ENCODE results near the gene SMAD7. TPM values are rescaled to one million over a fixed set of nuclear protein-coding genes. Genes with fewer than 3 reads are reported as not detected.

The SMAD7 gene
- total and polyA plus RNA-seq, 7 experiments from 2014 or later, result 5.3 to 79.4 (median 21.4) TPM

- Mint-ChIP-seq H3K27me3 (peaks cover 0 to 4% (median 0%) of the 10 kb centered on the region in 5 donors), H3K4me1 (peaks cover 3 to 15% (median 6%) of the 10 kb centered on the region in 7 donors), H3K36me3 (peaks cover 0 to 3% (median 0%) of the 10 kb centered on the region in 5 donors), H3K4me3 (no peak overlapping the region), H3K27ac (peak overlapping the region in 2 of 9 donors; percentile 29 to 70), H3K9me3 (peaks cover 0 to 5% (median 0%) of the 10 kb centered on the region in 11 donors)
- Histone ChIP-seq H3K27ac (ENCODE audit: low read depth, low read length) (no peak overlapping the region), H3K9me3 (ENCODE audit: control insufficient read depth in 2 of 3, low read length in 3 of 3) (no peaks in the 10 kb centered on the region), H3K4me1 (ENCODE audit: control insufficient read depth in 2 of 2, insufficient read depth in 2 of 2, low read length in 2 of 2) (no peaks in the 10 kb centered on the region), H3K27me3 (ENCODE audit: control insufficient read depth in 2 of 2, insufficient read depth in 2 of 2, low read length in 2 of 2) (no peaks in the 10 kb centered on the region), H3K4me3 (ENCODE audit: low read length) (no peak overlapping the region), H3K36me3 (ENCODE audit: control insufficient read depth in 2 of 3, insufficient read depth in 3 of 3, low read length in 3 of 3) (no peaks in the 10 kb centered on the region)
- CTCF ChIA-PET, result interaction anchor here (0.6 kb wide), 1 partner anchor 37 kb away, joined by 3 read pairs; no protein-coding TSS in a partner anchor
- intact Hi-C loops (cut with micrococcal nuclease), result no loop called here
- ATAC-seq, result no peak
- no peak for DNase-seq
- POLR2A ChIA-PET, result no interaction called here
These were observed 65.4 kb downstream of the SMAD7 start for GRCh38 chr18:48885266-48885923.

GRCh38 chr18:48884771-48885170 lies 66.0 kb downstream of the SMAD7 start:
- Mint-ChIP-seq H3K27ac (peak overlapping the region in 3 of 9 donors; percentile 6 to 70 (median 29)), H3K9me3 (peaks cover 0 to 5% (median 0%) of the 10 kb centered on the region in 11 donors), H3K27me3 (peaks cover 0 to 4% (median 0%) of the 10 kb centered on the region in 5 donors), H3K4me3 (peak overlapping the region in 1 of 10 donors; percentile 14), H3K4me1 (peaks cover 7 to 19% (median 10%) of the 10 kb centered on the region in 7 donors), H3K36me3 (peaks cover 0 to 6% (median 0%) of the 10 kb centered on the region in 5 donors)
- ATAC-seq, result no peak
- DNase-seq, result no peak
- intact Hi-C loops (cut with micrococcal nuclease), result no loop called here
- ChIA-PET POLR2A (no interaction called here), CTCF (interaction anchor here (0.6 kb wide), 1 partner anchor 37 kb away, joined by 3 read pairs; no protein-coding TSS in a partner anchor)
- Histone ChIP-seq H3K27me3 (ENCODE audit: control insufficient read depth in 2 of 2, insufficient read depth in 2 of 2, low read length in 2 of 2) (no peaks in the 10 kb centered on the region), H3K36me3 (ENCODE audit: control insufficient read depth in 2 of 3, insufficient read depth in 3 of 3, low read length in 3 of 3) (no peaks in the 10 kb centered on the region), H3K4me1 (ENCODE audit: control insufficient read depth in 2 of 2, insufficient read depth in 2 of 2, low read length in 2 of 2) (no peaks in the 10 kb centered on the region), H3K27ac (ENCODE audit: low read depth, low read length) (no peak overlapping the region), H3K9me3 (ENCODE audit: control insufficient read depth in 2 of 3, low read length in 3 of 3) (no peaks in the 10 kb centered on the region), H3K4me3 (ENCODE audit: low read length) (no peak overlapping the region)

DNA sequence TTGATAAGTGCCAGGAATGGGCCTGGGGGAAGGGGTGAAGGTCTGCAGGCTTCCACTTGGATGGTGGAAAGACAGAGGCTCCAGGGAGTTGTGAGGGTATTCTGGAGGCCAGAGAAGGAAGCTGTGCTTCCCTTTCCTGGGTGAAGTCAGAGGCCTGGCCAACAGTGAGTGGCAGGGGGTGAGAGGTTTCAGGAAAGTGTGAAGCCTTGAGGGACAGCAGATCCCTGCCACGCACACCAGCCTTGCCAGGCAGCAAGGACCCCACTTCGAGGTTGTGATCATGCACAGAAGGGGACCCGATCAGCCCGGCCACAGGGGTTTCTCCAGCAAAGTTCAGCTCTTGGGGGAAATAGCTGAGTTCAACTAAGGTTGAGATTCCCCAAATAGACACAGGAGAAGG lies 66.5 kb downstream of the SMAD7 start:
- H3K4me1 ChIP-seq (ENCODE audit: control insufficient read depth in 2 of 2, insufficient read depth in 2 of 2, low read length in 2 of 2), result no peaks in the 10 kb centered on the region
- POLR2A ChIA-PET, result no interaction called here
- H3K36me3 Mint-ChIP-seq, result peaks cover 0 to 6% (median 0%) of the 10 kb centered on the region in 5 donors
- H3K27me3 ChIP-seq (ENCODE audit: control insufficient read depth in 2 of 2, insufficient read depth in 2 of 2, low read length in 2 of 2), result no peaks in the 10 kb centered on the region
- DNase-seq (no peak), ATAC-seq (no peak)
- intact Hi-C loops (cut with micrococcal nuclease), result no loop called here
- H3K4me1 Mint-ChIP-seq, result peaks cover 7 to 19% (median 10%) of the 10 kb centered on the region in 7 donors
- no peak overlapping the region for H3K4me3 ChIP-seq (ENCODE audit: low read length)
- peaks cover 0 to 4% (median 0%) of the 10 kb centered on the region in 5 donors for H3K27me3 Mint-ChIP-seq
- no peak overlapping the region for H3K27ac ChIP-seq (ENCODE audit: low read depth, low read length)
- peak overlapping the region in 4 of 9 donors; percentile 6 to 70 (median 28) for H3K27ac Mint-ChIP-seq
- peaks cover 0 to 5% (median 0%) of the 10 kb centered on the region in 11 donors for H3K9me3 Mint-ChIP-seq
- H3K9me3 ChIP-seq (ENCODE audit: control insufficient read depth in 2 of 3, low read length in 3 of 3), result no peaks in the 10 kb centered on the region
- CTCF ChIA-PET, result no interaction called here
- no peaks in the 10 kb centered on the region for H3K36me3 ChIP-seq (ENCODE audit: control insufficient read depth in 2 of 3, insufficient read depth in 3 of 3, low read length in 3 of 3)
- H3K4me3 Mint-ChIP-seq, result no peak overlapping the region

- ChIA-PET CTCF (no interaction called here), POLR2A (no interaction called here)
- Mint-ChIP-seq H3K4me3 (no peak overlapping the region), H3K36me3 (peaks cover 0 to 6% (median 0%) of the 10 kb centered on the region in 5 donors), H3K27ac (no peak overlapping the region), H3K9me3 (peaks cover 0 to 5% (median 0%) of the 10 kb centered on the region in 11 donors), H3K27me3 (peaks cover 0 to 4% (median 0%) of the 10 kb centered on the region in 5 donors), H3K4me1 (peaks cover 3 to 24% (median 10%) of the 10 kb centered on the region in 7 donors)
- Histone ChIP-seq H3K27ac (ENCODE audit: low read depth, low read length) (no peak overlapping the region), H3K9me3 (ENCODE audit: control insufficient read depth in 2 of 3, low read length in 3 of 3) (no peaks in the 10 kb centered on the region), H3K4me3 (ENCODE audit: low read length) (no peak overlapping the region), H3K27me3 (ENCODE audit: control insufficient read depth in 2 of 2, insufficient read depth in 2 of 2, low read length in 2 of 2) (no peaks in the 10 kb centered on the region), H3K4me1 (ENCODE audit: control insufficient read depth in 2 of 2, insufficient read depth in 2 of 2, low read length in 2 of 2) (no peaks in the 10 kb centered on the region), H3K36me3 (ENCODE audit: control insufficient read depth in 2 of 3, insufficient read depth in 3 of 3, low read length in 3 of 3) (no peaks in the 10 kb centered on the region)
- no peak for DNase-seq
- no peak for ATAC-seq
- intact Hi-C loops (cut with micrococcal nuclease), result no loop called here
These were observed 68.4 kb downstream of the SMAD7 start for GRCh38 chr18:48882379-48882778.

DNA sequence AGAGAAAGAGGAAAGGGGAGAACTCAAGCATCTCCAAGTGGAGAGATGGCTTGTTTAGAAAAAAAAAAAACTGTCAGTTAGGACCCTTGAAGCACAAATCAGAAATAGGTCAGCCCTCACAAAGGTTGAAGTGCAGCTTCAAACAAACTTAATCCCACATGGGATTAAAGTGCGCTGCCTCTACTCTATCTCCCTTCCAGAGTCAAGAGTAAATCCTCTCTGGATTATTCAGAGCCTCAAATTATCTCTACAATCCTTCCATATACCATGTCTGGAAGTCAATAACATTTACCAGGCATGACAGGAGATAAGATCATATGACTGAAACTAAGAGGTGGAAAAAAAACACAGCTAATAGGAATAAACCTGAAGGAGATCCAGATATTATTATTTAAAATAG lies 69.8 kb downstream of the SMAD7 start:
- Mint-ChIP-seq H3K4me1 (peaks cover 3 to 24% (median 10%) of the 10 kb centered on the region in 7 donors), H3K27ac (no peak overlapping the region), H3K27me3 (peaks cover 0 to 4% (median 0%) of the 10 kb centered on the region in 5 donors), H3K4me3 (no peak overlapping the region), H3K36me3 (peaks cover 0 to 6% (median 0%) of the 10 kb centered on the region in 5 donors), H3K9me3 (peaks cover 0 to 5% (median 0%) of the 10 kb centered on the region in 11 donors)
- no peak for DNase-seq
- Histone ChIP-seq H3K4me1 (ENCODE audit: control insufficient read depth in 2 of 2, insufficient read depth in 2 of 2, low read length in 2 of 2) (no peaks in the 10 kb centered on the region), H3K27ac (ENCODE audit: low read depth, low read length) (no peak overlapping the region), H3K9me3 (ENCODE audit: control insufficient read depth in 2 of 3, low read length in 3 of 3) (no peaks in the 10 kb centered on the region), H3K27me3 (ENCODE audit: control insufficient read depth in 2 of 2, insufficient read depth in 2 of 2, low read length in 2 of 2) (no peaks in the 10 kb centered on the region), H3K4me3 (ENCODE audit: low read length) (no peak overlapping the region), H3K36me3 (ENCODE audit: control insufficient read depth in 2 of 3, insufficient read depth in 3 of 3, low read length in 3 of 3) (no peaks in the 10 kb centered on the region)
- ChIA-PET POLR2A (interaction anchor here (1.0 kb wide), 1 partner anchor 72 kb away, joined by 4 read pairs; no protein-coding TSS in a partner anchor), CTCF (no interaction called here)
- no peak for ATAC-seq
- intact Hi-C loops (cut with micrococcal nuclease), result no loop called here

DNA sequence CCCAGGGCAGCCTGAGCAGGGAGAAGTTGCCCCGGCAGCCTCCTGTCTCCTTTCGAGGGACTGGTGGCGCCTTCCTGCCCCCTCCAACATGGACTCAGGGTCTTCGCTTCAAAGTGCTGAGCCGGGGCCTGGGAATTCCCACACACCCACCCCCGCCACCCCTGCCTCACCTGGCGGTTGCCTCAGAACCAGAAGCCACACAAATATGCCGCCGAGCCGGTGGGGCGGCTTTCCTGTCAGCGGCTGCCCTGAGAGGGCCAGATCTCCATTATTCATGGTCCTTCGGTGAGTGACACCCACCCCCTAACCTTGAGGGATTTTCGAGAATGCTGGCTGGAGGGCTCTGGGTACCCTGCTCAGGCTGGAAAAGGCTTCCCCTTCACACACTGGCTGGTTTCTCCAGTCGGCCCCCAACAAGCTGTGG lies 71.7 kb downstream of the SMAD7 start:
- H3K27ac ChIP-seq (ENCODE audit: low read depth, low read length), result no peak overlapping the region
- H3K9me3 ChIP-seq (ENCODE audit: control insufficient read depth in 2 of 3, low read length in 3 of 3), result no peaks in the 10 kb centered on the region
- no peak for ATAC-seq
- POLR2A ChIA-PET, result no interaction called here
- Mint-ChIP-seq H3K9me3 (peaks cover 0 to 5% (median 0%) of the 10 kb centered on the region in 11 donors), H3K36me3 (peaks cover 0 to 6% (median 0%) of the 10 kb centered on the region in 5 donors), H3K4me1 (peaks cover 3 to 18% (median 8%) of the 10 kb centered on the region in 7 donors), H3K4me3 (no peak overlapping the region), H3K27me3 (no peaks in the 10 kb centered on the region), H3K27ac (no peak overlapping the region)
- intact Hi-C loops (cut with micrococcal nuclease), result no loop called here
- no peaks in the 10 kb centered on the region for H3K36me3 ChIP-seq (ENCODE audit: control insufficient read depth in 2 of 3, insufficient read depth in 3 of 3, low read length in 3 of 3)
- no peak overlapping the region for H3K4me3 ChIP-seq (ENCODE audit: low read length)
- CTCF ChIA-PET, result no interaction called here
- H3K27me3 ChIP-seq (ENCODE audit: control insufficient read depth in 2 of 2, insufficient read depth in 2 of 2, low read length in 2 of 2), result no peaks in the 10 kb centered on the region
- H3K4me1 ChIP-seq (ENCODE audit: control insufficient read depth in 2 of 2, insufficient read depth in 2 of 2, low read length in 2 of 2), result no peaks in the 10 kb centered on the region
- no peak for DNase-seq

Data from naive thymus-derived CD4-positive, alpha-beta T cell (primary cell).